Dermis blood vessel endothelial cell (primary cell): ENCODE data around the gene MEIKIN. TPM values are rescaled to one million over a fixed set of nuclear protein-coding genes. Genes with fewer than 3 reads are reported as not detected.

ENCODE experiments used
- DNase-seq: peaks from one replicate; pipeline ENCODE4 v3.0.0; 2010
- total RNA-seq: library from RNA; depleted of rRNA; stranded (reverse); fragments of >200 nt; gene quantifications from 2 replicates; pipeline ENCODE4 v1.2.3, GENCODE V29; 2014

The MEIKIN gene, protein sequence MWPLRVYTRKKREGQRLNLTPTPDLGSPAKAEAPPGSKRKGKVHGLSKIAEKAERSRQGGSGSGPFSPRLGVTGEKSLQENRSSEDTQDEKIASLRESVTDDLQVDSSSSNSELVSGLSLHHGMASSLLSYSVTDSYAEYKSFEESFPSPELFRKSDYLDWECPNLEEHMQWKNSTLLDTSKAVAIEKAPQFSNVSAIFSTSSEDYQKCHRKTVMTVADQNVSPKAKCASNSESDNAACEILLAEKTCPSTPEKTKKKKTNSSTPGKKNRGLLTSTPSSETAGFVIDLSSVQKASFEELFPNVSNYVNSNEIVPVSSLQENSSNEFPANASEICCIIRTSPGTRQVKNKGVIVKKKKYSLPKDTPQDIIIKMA
- not detected in 2 replicates for total RNA-seq

GRCh38 chr5:131945551-131946168 is at the start of gene MEIKIN:
Gene MEIKIN, minus strand, starts transcription at chr5:131945663. Its CDS starts 158 bp downstream, at chr5:131945505.
- DNase-seq: no peak

DNA sequence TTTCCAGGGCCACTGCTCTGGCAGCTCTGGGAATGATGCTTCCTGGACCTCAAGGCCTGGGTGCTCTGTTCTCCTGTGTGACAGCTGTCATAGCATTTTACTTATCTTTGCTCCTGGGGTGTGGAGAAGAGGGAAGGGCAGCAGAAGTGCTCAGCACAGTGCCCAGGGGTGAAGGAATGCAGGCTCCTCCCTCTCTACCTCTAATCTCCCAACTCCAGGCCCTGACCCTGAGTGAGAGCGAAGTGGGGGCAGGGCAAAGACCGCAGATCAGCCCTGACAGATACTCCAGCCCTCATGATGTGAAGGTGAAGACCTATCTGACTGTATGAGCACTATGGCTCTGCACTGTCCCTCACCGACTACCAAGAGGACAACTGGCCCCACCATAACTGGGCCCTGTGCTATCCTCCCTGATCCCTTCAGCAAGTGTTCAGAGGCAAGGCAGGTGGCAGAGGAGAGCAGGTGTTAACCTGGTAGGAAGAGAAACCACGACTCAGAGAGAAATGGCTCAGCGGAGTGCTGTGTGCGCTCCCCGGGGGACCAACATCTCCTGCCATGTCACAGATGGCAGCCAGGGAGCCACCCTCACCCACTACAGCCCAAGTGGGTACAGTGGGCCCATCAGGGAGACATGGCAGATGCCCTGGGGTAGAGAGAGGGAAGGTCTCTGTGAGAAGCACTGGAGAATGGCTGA is 49.2 kb upstream of the MEIKIN start:
- no peak for DNase-seq

- no peak for DNase-seq
These were observed 48.6 kb upstream of the MEIKIN start for GRCh38 chr5:131994090-131994489.

GRCh38 chr5:131993676-131994075 is 48.2 kb upstream of the MEIKIN start:
- no peak for DNase-seq

GRCh38 chr5:131992370-131992769 is 46.9 kb upstream of the MEIKIN start:
- no peak for DNase-seq

DNA sequence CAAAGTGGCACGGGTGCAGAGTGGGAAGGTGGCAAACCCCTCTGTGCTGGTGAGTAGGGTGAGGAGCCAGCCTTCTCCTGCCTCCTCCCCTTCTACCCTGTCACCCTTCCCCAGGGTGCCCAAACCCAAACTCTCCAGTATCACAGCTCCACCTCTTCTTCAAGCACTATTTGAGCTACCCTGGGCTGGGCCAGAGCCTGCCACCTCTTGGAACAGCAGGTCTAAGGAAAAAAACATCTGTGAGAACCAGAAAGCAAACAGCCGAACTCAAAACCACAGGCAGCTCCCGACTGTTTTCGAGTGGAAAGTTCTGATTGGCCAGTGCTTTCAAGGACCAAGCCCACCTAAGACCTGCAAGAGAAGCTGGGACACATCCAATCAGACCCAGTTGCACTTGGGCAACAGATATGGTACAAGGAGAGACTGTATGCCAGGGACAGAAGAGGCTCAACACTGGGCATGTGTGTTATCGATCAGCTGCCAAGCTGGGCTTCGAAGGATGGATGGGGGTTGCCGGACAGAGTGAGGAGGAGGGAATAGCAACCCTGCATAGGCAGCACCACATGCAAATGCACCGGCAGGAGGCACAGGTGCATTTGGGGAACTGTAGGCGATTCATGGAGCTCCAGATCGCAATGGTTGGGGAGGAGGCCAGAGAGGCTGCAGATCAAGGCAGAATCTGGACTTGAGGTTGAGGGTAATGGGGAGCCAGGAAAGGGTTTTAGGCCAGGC is 46.3 kb upstream of the MEIKIN start:
- DNase-seq: no peak

DNA sequence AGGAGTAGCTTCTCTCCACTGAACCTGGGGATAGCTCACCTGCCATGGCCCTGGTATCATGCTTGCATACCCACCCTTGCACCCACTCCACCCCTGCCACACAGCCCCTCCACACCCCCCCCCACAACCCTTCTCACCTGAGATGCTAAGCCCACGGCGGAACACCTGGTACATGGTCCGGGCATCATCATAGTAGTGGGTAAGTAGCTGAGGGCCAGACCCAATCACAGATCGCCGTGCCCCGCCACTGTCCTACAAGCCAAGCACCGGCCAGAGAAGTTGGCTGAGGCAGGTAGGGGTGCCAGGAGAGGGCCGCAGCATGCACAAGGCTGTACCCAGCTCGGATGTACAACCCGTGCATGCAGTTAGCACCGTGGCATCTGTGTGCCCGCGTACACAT is 45.3 kb upstream of the MEIKIN start:
- no peak for DNase-seq

DNA sequence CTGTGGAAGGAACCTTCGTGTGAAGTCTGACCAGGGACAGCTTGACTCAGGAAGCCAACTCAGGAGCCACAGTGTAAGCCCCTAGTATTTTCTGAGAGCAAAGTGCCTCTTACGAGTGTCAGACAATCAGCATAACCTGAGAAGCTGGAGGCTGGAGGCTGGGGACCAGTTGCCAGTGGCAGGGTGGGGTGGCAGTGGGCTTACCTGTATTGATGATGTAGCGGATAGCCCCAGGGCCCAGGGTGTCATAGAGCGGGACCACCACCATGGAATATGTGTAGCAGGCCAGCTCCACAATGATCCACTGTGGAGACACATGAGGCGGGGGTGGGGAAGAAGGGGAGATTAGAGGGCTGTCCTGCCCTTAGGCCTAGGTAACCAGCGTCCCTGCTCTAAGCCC is 43.1 kb upstream of the MEIKIN start:
- no peak for DNase-seq

DNA sequence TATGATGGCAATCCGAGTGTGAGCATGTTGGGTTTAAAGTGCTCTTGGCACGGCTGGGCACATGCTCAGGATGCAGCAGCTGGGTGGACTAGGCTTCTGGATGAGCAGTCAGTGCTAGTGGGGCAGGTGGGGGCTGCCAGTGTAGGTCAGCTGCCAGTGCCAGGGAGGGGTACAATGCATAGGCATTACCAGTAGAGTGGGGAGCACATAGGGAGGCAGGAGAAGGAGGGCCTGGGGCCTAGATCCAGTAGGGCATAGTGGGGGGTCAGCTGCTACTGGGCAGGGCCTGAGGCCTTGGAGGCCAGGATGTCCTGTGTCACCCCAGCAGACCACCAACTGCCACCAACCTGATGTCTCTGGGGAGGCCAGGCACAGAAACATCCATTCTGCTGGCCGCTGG is 41.8 kb upstream of the MEIKIN start:
- DNase-seq: no peak

DNA sequence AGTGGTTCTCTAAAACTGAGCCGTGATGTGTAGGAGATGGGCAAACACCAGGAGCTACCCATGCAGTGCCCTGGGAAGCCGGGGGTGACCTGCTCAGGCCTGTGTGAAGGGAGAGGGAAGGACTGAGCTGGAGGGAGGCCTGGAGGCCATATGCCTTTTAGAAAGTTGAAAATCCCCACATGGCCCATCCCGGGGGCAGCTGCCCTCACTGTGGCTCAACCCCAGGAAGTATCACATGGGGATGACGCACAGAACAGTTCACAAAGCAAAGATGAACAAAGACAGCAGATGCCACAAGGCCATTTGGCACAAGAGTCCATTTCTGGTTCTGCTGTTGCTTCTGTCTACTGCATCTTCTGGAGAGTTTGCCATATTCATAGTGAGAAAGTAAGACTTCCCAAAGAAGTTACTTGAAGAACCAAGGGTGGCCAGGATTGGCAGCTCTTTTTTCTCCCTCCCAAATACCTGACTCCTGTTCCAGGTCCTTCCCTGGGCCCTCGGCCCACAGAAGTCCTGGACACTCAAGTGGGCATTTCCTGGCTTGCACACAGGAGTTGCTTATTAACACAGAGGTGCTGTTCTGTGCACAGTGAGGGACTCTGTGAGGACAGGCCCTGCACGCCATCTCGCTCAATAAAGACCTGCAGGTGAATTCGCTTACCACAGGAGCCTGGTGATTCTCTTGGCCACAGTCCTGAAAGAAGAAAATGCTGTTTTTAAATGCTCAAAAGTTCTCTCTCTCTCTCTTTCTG is 40.9 kb upstream of the MEIKIN start:
- no peak for DNase-seq

DNA sequence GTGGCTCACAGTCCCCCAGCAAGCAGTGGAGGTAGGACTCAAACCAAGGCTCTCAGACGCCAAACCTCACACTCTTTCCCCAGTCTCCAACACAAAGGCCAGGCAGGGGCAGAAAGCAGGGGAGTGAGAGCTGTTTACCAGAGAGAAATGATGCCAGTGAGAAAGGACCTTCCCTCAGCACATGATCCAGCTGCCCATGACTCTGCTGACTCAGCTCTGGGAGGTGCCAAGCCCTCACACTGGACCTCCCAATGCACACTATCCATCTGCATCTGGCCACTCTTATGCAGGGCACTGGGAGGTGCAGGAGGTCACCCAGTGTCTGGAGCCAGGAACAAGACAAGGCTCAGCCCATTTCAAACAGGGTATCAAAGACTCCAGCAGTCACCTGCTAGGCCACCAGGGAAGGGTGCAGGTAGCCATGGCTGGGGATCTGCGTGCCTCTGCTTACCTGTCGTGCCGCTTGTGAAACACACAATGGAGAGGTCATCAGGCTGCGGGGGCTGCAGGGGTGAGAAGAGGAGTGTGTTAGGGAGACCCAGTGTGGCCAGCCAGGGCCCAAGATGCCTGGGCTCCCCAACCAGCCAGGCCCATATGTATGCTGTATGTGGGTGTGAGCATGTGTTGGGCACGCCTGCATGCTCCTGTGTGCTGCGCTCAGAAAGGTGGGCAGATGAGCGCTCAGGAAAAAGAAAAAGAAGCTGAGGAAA is 39.6 kb upstream of the MEIKIN start:
- no peak for DNase-seq

DNA sequence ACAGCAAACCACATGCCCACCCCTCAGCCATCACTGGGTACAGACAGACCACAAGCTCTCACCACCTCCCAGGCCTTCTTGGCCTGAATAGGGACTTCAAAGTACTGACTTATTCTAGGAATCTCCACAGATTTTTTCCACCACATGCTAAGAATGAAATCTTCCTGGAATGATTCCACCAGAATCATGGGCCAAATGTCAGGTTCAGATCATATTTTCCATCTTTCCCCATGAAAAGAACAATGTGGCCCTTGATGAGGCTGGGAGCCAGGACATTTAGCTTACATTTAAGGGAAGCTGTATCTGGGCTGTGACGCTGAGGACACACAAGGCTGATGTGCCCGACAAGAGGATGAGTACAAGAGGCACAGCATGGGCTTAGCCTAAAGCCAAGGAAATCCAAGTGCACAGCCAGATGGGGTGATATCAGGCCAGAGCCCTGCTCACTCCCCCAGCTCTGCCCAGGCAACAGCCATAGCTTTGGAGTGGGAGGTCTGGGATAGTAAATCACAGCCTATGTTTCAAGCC is 37.8 kb upstream of the MEIKIN start:
- no peak for DNase-seq

DNA sequence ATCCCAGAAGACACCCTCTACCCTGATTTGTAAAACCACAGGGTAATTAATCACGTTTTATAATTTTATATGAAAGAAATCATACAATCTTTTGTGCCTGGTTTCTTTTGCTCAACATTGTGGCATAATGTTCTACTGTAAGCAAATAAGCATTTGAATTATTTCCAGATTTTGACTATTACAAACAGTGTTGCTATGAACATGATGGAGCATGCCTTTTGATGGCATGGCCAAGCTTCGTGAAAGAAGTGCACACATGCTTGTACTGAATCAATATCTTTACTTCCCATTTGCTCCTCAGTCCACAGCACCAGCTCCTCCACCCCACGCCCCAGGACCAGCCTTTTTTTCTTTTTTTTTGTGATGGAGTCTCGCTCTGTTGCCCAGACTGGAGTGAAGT is 36.1 kb upstream of the MEIKIN start:
- no peak for DNase-seq

- DNase-seq: no peak
These were observed 35.2 kb upstream of the MEIKIN start for GRCh38 chr5:131980696-131981095.

- DNase-seq: no peak
These were observed 34.4 kb upstream of the MEIKIN start for GRCh38 chr5:131979816-131980215.

DNA sequence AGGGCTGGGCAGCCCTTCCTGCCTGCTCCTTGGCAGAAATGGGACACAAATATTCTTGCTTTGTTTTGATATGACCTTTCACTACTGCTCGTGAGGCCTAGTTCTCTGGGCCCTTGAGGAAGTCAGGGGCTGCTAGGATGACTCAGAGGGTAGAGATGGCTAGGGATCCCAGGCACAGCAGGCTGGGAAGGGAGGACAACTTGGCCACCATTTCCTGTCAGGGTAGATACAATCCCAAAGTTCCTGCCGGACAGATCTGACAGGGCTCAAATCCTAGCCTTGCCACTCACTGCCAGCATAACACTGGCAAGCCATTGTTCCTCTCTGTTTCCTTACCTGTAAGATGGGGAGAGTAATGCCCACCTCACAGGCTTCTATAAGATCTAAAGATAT is 31.7 kb upstream of the MEIKIN start:
- peak; percentile 22 for DNase-seq

DNA sequence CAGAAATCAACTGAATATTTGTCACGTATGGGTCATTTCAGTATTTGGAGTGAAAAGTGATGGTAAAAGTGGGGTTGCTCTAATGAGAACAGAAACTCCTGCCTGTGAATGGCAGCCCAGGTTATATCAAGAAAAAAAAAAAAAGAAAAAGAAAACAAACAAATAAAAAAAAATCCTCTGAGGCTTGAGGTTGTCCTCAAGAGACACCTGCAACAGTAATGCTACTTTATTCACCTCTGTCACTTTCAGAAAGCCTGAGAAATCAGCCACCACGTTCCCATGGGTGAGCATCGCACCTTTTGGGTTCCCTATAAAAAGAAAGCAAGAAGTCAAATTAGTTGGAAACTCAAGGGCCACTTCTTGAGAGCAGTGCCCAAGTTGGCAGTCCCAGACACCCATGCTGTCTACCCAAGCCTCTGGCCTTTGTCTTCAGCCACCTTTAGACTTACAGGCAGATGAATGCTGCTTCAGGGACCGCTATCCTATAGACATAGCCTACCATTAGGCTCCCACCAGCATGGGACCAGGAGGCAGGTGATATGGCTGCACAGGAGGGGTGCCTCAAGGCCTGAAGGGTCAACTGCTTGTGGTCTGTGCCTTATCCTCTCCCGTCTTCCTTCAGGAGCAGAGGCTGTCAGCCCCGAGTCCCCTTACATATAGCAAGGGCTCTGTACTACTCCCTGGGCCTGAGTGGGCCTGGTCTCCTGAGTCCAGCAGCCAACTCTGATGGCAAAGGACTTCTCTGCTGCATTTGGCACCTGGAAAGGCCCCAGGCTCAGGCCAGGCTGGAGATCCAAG is 31.1 kb upstream of the MEIKIN start:
- no peak for DNase-seq

DNA sequence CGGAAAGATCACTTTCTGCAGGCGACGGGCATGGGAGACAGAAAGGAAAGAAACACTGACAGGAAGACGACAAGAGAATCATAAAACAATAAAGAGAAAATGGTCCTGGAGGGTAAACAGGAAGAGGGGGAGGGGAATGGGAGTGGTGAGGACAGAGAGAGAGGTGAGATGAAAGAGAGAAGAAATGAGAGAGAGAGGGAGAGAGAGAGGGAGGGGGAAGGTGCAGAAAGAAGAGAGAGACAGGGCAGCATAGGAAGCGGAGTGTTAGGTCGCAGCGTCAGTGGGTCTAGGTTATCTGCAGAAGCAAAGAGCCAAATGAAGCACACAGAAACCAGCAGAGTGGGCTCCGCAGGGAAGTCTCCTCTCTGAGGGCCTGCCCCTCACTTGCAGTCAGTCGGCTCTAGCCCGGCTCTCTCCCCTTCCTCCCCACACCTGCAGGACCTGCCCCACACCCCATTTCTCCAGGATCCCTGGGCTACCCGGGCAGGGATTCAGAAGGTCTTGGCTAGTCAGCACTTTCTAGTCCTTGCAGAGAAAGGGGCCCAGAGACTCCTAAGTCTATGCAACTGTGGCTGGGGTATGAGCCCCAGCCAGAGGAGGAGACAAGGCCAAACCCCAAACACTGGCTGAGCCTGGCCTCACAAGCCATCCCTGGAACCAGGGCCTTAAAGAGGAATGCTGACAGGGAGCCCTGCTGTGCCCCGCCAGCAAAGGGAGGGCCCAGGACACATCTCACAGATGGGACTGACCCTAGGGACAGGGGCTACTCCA is 29.7 kb upstream of the MEIKIN start:
- DNase-seq: no peak

- no peak for DNase-seq
These were observed 29.1 kb upstream of the MEIKIN start for GRCh38 chr5:131974622-131974955.

- no peak for DNase-seq
These were observed 28.6 kb upstream of the MEIKIN start for GRCh38 chr5:131974016-131974415.
